RWPE2 (cell line): ENCODE data around the gene TOP2A.
"Not testable (repeated sequence)": the region's sequence is repeated elsewhere in the genome, so short reads cannot be mapped to it uniquely, and the experiment has no call there.

ENCODE experiments used
- ATAC-seq: fragments of 200-7000 bp; cut with Tn5 transposase; 3 replicates; pipeline ENCODE4 v1.9.1; 2021; ENCODE audit warnings: low read depth
- DNase-seq: peaks from one replicate; pipeline ENCODE4 v3.0.0-alpha.2; 2020; ENCODE audit warnings: low spot score
- H3K27ac ChIP-seq: fragments of 450-650 bp; 2 replicates; pipeline ENCODE4 v1.5.1; 2017; ENCODE audit warnings: mild to moderate bottlenecking; ENCODE audit not compliant: poor library complexity, severe bottlenecking
- H3K27me3 ChIP-seq: fragments of 250-450 bp; sonication (Bioruptor Pico); 2 replicates; pipeline ENCODE4 v1.5.1; 2021; ENCODE audit warnings: mild to moderate bottlenecking, moderate library complexity; ENCODE audit not compliant: insufficient read depth, poor library complexity, severe bottlenecking
- H3K36me3 ChIP-seq: fragments of 250-450 bp; sonication (Bioruptor Pico); 2 replicates; pipeline ENCODE4 v1.5.1; 2020; ENCODE audit warnings: low read depth, mild to moderate bottlenecking, moderate library complexity
- H3K4me1 ChIP-seq: fragments of 250-450 bp; sonication (Bioruptor Pico); 2 replicates; pipeline ENCODE4 v1.5.1; 2021; ENCODE audit warnings: mild to moderate bottlenecking, moderate library complexity; ENCODE audit not compliant: insufficient read depth, poor library complexity, severe bottlenecking
- H3K4me3 ChIP-seq: fragments of 250-450 bp; sonication (Bioruptor Pico); 2 replicates; pipeline ENCODE4 v1.5.1; 2021; ENCODE audit warnings: mild to moderate bottlenecking, moderate library complexity; ENCODE audit not compliant: severe bottlenecking
- H3K9me3 ChIP-seq: fragments of 250-450 bp; sonication (Bioruptor Pico); 2 replicates; pipeline ENCODE4 v1.5.1; 2021; ENCODE audit warnings: mild to moderate bottlenecking, moderate library complexity; ENCODE audit not compliant: severe bottlenecking
- CTCF ChIP-seq: fragments of 450-650 bp; IDR thresholded peaks from one replicate; pipeline ENCODE4 v1.5.1; 2017; ENCODE audit warnings: mild to moderate bottlenecking, moderate library complexity; ENCODE audit not compliant: poor library complexity, severe bottlenecking

Gene TOP2A

GRCh38 chr17:40378966-40379365 lies 38.7 kb downstream of the TOP2A start:
- no peak for DNase-seq
- no peaks in the 10 kb centered on the region for H3K4me1 ChIP-seq
- TF ChIP-seq CTCF, result no peak
- no peak overlapping the region for H3K27ac ChIP-seq
- H3K27me3 ChIP-seq, result no peaks in the 10 kb centered on the region
- no peaks in the 10 kb centered on the region for H3K36me3 ChIP-seq
- ATAC-seq, result no peak
- H3K4me3 ChIP-seq, result no peak overlapping the region
- H3K9me3 ChIP-seq, result no peaks in the 10 kb centered on the region

- H3K27me3 ChIP-seq, result no peaks in the 10 kb centered on the region
- H3K27ac ChIP-seq, result no peak overlapping the region
- no peak for TF ChIP-seq CTCF
- ATAC-seq (no peak), DNase-seq (no peak)
- no peaks in the 10 kb centered on the region for H3K9me3 ChIP-seq
- no peaks in the 10 kb centered on the region for H3K4me1 ChIP-seq
- no peaks in the 10 kb centered on the region for H3K36me3 ChIP-seq
- H3K4me3 ChIP-seq, result no peak overlapping the region
Observed at GRCh38 chr17:40377832-40378231, 39.9 kb downstream of the TOP2A start.

GRCh38 chr17:40376541-40376940 lies 41.2 kb downstream of the TOP2A start:
- H3K27ac ChIP-seq, H3K4me3 ChIP-seq, H3K36me3 ChIP-seq, H3K27me3 ChIP-seq, H3K9me3 ChIP-seq, DNase-seq, ATAC-seq, H3K4me1 ChIP-seq: not testable (repeated sequence)

DNA sequence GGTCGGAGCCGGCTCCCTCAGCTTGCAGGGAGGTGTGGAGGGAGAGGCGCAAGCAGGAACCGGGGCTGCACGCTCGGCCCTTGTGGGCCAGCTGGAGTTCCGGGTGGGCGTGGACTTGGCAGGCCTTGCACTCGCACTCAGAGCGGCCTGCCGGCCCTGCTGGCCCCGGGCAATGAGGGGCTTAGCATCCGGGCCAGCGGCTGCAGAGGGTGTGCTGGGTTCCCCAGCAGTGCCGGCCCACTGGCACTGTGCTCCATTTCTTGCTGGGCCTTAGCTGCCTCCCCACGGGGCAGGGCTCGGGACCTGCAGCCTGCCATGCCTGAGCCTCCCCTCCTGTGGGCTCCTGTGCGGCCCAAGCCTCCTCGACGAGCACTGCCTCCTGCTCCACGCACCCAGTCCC lies 41.9 kb downstream of the TOP2A start:
- H3K9me3 ChIP-seq, DNase-seq, H3K27ac ChIP-seq, ATAC-seq, H3K4me1 ChIP-seq, H3K27me3 ChIP-seq, H3K36me3 ChIP-seq, H3K4me3 ChIP-seq: not testable (repeated sequence)

DNA sequence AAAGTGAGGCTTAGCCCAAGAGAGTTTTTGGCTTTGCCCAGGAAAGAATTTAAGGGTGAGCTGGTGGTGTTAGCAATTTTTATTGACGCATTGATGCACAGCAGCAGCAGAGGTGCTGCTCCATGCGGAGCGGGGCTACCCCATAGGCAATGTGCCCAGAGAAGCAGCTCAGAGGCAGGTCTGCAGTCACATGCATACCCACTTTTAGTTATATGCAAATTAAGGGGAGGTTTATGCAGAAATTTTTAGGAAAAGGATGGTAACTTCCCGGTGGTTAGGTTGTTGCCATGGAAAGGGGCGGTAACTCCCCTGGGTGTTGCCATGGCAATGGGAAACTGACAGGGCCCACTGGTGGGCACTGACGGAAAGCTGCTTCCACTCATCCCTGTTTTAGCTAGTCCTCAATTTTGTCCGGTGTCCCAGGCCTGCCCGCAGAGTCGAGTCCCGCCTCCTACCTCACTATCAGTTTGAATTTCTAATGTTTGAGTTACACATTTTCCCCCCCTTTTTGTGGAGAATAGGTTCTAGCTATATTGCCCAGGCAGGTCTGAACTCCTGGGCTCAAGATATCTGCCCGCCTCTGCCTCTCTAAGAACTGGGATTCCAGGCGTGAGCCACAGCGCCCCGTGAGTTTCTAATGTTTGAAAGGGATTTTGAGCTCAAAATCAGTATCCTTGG lies 42.7 kb downstream of the TOP2A start:
- ATAC-seq (no peak), DNase-seq (no peak)
- Histone ChIP-seq H3K36me3 (no peaks in the 10 kb centered on the region), H3K27me3 (no peaks in the 10 kb centered on the region), H3K9me3 (no peaks in the 10 kb centered on the region), H3K4me1 (no peaks in the 10 kb centered on the region), H3K4me3 (no peak overlapping the region), H3K27ac (no peak overlapping the region)
- TF ChIP-seq CTCF, result no peak

- no peak for ATAC-seq
- Histone ChIP-seq H3K27ac (no peak overlapping the region), H3K9me3 (no peaks in the 10 kb centered on the region), H3K36me3 (no peaks in the 10 kb centered on the region), H3K27me3 (no peaks in the 10 kb centered on the region), H3K4me1 (no peaks in the 10 kb centered on the region), H3K4me3 (no peak overlapping the region)
- DNase-seq, result no peak
- TF ChIP-seq CTCF, result no peak
Observed at GRCh38 chr17:40373999-40374398, 43.7 kb downstream of the TOP2A start.
